Body of pancreas (tissue), 4 donors: ENCODE data around the gene AKT3.

ENCODE experiments used
- POLR2A ChIP-seq, 3 donors: fragments of 450-650 bp; IDR thresholded peaks; one replicate each; pipeline ENCODE4 v1.6.1; 2016; ENCODE audit warnings: antibody characterized with exemption in 3 of 3, mild to moderate bottlenecking in 2 of 3
- TF ChIP-seq, protein P1 (sequence below), 7 experiments: fragments of 450-650 bp in 4 of 7; fragments of 200-600 bp in 3 of 7; sonication (generic) in 3 of 7; IDR thresholded peaks; one replicate each; pipeline ENCODE4 v1.5.1; 2016 to 2019; ENCODE audit warnings: antibody characterized with exemption in 7 of 7

DNA sequence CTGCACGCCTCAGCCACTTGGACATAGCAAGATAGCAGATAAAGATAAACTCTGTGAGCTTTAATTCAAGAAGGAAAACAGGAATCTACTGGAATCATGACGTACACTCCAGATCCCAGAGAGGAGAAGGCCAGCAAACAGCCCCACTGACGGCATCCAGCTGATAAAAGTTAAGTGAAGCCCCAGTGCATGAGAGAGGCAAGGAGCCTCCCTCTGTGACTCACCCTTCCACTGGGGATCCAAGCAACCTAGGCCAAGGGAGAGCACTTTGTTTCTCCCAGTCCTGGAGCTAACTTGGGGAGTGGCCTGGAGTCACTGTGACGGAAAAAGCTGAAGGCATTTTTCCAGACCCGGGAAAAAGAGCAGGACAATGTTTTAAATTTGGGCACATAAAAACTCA is 270.0 kb downstream of the AKT3 start:
- TF ChIP-seq, protein P1, sequence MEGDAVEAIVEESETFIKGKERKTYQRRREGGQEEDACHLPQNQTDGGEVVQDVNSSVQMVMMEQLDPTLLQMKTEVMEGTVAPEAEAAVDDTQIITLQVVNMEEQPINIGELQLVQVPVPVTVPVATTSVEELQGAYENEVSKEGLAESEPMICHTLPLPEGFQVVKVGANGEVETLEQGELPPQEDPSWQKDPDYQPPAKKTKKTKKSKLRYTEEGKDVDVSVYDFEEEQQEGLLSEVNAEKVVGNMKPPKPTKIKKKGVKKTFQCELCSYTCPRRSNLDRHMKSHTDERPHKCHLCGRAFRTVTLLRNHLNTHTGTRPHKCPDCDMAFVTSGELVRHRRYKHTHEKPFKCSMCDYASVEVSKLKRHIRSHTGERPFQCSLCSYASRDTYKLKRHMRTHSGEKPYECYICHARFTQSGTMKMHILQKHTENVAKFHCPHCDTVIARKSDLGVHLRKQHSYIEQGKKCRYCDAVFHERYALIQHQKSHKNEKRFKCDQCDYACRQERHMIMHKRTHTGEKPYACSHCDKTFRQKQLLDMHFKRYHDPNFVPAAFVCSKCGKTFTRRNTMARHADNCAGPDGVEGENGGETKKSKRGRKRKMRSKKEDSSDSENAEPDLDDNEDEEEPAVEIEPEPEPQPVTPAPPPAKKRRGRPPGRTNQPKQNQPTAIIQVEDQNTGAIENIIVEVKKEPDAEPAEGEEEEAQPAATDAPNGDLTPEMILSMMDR (IDR thresholded peaks at IDR 0.05): no peak
- TF ChIP-seq POLR2A (IDR thresholded peaks at IDR 0.05): no peak
